ENCODE data around the gene BAK1.

- TF ChIP-seq, protein P1, sequence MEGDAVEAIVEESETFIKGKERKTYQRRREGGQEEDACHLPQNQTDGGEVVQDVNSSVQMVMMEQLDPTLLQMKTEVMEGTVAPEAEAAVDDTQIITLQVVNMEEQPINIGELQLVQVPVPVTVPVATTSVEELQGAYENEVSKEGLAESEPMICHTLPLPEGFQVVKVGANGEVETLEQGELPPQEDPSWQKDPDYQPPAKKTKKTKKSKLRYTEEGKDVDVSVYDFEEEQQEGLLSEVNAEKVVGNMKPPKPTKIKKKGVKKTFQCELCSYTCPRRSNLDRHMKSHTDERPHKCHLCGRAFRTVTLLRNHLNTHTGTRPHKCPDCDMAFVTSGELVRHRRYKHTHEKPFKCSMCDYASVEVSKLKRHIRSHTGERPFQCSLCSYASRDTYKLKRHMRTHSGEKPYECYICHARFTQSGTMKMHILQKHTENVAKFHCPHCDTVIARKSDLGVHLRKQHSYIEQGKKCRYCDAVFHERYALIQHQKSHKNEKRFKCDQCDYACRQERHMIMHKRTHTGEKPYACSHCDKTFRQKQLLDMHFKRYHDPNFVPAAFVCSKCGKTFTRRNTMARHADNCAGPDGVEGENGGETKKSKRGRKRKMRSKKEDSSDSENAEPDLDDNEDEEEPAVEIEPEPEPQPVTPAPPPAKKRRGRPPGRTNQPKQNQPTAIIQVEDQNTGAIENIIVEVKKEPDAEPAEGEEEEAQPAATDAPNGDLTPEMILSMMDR (IDR thresholded peaks at IDR 0.05; ENCODE audit: insufficient read depth, low read depth, low read length) = no peak
- no peak for TF ChIP-seq EZH2 (IDR thresholded peaks at IDR 0.05; ENCODE audit: insufficient read depth, low read length)
Measured at GRCh38 chr6:33592280-33592594, 12.2 kb upstream of the BAK1 start.
